GM18907 (cell line): ENCODE data around the gene UBFD1.
A peak's percentile ranks its signal among the peaks of the same experiment; 100 is the strongest.
"Not testable (repeated sequence)": the region's sequence is repeated elsewhere in the genome, so short reads cannot be mapped to it uniquely, and the experiment has no call there.

Experiments
- ATAC-seq: cut with Tn5 transposase; IDR thresholded peaks from one replicate; pipeline ENCODE4 v1.9.1; 2021; ENCODE audit warnings: mild to moderate bottlenecking, moderate library complexity; ENCODE audit not compliant: unreplicated experiment

Gene UBFD1

GRCh38 chr16:23556881-23557778, at the start of gene UBFD1, which contains the start of gene EARS2:
Gene UBFD1 (plus strand): TSS chr16:23557727. CDS start chr16:23557743, 16 bp downstream.
Gene EARS2 (minus strand): TSS chr16:23557350. CDS start chr16:23557343, 7 bp downstream.
- ATAC-seq: peak; percentile 91

GRCh38 chr16:23508589-23509440, 48.7 kb upstream of the UBFD1 start:
- ATAC-seq: no peak

- ATAC-seq: no peak
Observed at GRCh38 chr16:23509441-23509754, 48.1 kb upstream of the UBFD1 start.

- peak; percentile 13 for ATAC-seq
Observed at GRCh38 chr16:23509782-23510163, 47.8 kb upstream of the UBFD1 start.

GRCh38 chr16:23510164-23510914, 47.2 kb upstream of the UBFD1 start, which contains the start of gene GGA2:
Gene GGA2 (minus strand): TSS chr16:23510494. CDS start chr16:23510411, 83 bp downstream.
- ATAC-seq: peak; percentile 68

GRCh38 chr16:23510915-23511270, 46.6 kb upstream of the UBFD1 start:
- not testable (repeated sequence) for ATAC-seq

- no peak for ATAC-seq
Observed at GRCh38 chr16:23511731-23512130, 45.8 kb upstream of the UBFD1 start.

GRCh38 chr16:23512168-23512695, 45.3 kb upstream of the UBFD1 start:
- ATAC-seq: no peak

- no peak for ATAC-seq
Observed at GRCh38 chr16:23514381-23515152, 43.0 kb upstream of the UBFD1 start.

- no peak for ATAC-seq
Observed at GRCh38 chr16:23515881-23516280, 41.6 kb upstream of the UBFD1 start.

- no peak for ATAC-seq
Observed at GRCh38 chr16:23516366-23517137, 41.0 kb upstream of the UBFD1 start.

- ATAC-seq: peak; percentile 59
Observed at GRCh38 chr16:23518435-23518891, 39.1 kb upstream of the UBFD1 start.

GRCh38 chr16:23519282-23519681, 38.2 kb upstream of the UBFD1 start:
- ATAC-seq: no peak

- no peak for ATAC-seq
Observed at GRCh38 chr16:23520500-23520899, 37.0 kb upstream of the UBFD1 start.

- no peak for ATAC-seq
Observed at GRCh38 chr16:23521037-23521743, 36.3 kb upstream of the UBFD1 start.

- ATAC-seq: no peak
Observed at GRCh38 chr16:23521965-23522364, 35.6 kb upstream of the UBFD1 start.

GRCh38 chr16:23523321-23523720, 34.2 kb upstream of the UBFD1 start:
- ATAC-seq: no peak

GRCh38 chr16:23523876-23524385, 33.6 kb upstream of the UBFD1 start:
- no peak for ATAC-seq
